ENCODE data around the gene PYGB. TPM values are rescaled to one million over a fixed set of nuclear protein-coding genes. Genes with fewer than 3 reads are reported as not detected.
A peak's percentile ranks its signal among the peaks of the same experiment; 100 is the strongest.

The PYGB gene
- total RNA-seq, 1 donor from 2014 or later: 57.9 TPM

DNA sequence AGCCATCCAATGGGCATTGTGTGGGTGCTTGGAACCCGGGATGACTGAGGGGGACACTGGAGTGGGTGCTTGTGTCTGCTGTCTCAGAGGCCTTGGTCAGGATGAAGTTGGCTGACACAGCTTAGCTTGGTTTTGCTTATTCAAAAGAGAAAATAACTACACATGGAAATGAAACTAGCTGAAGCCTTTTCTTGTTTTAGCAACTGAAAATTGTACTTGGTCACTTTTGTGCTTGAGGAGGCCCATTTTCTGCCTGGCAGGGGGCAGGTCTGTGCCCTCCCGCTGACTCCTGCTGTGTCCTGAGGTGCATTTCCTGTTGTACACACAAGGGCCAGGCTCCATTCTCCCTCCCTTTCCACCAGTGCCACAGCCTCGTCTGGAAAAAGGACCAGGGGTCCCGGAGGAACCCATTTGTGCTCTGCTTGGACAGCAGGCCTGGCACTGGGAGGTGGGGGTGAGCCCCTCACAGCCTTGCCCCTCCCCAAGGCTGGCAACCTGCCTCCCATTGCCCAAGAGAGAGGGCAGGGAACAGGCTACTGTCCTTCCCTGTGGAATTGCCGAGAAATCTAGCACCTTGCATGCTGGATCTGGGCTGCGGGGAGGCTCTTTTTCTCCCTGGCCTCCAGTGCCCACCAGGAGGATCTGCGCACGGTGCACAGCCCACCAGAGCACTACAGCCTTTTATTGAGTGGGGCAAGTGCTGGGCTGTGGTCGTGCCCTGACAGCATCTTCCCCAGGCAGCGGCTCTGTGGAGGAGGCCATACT lies 49.4 kb downstream of the PYGB start:
- TF ChIP-seq, protein P1, sequence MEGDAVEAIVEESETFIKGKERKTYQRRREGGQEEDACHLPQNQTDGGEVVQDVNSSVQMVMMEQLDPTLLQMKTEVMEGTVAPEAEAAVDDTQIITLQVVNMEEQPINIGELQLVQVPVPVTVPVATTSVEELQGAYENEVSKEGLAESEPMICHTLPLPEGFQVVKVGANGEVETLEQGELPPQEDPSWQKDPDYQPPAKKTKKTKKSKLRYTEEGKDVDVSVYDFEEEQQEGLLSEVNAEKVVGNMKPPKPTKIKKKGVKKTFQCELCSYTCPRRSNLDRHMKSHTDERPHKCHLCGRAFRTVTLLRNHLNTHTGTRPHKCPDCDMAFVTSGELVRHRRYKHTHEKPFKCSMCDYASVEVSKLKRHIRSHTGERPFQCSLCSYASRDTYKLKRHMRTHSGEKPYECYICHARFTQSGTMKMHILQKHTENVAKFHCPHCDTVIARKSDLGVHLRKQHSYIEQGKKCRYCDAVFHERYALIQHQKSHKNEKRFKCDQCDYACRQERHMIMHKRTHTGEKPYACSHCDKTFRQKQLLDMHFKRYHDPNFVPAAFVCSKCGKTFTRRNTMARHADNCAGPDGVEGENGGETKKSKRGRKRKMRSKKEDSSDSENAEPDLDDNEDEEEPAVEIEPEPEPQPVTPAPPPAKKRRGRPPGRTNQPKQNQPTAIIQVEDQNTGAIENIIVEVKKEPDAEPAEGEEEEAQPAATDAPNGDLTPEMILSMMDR (IDR thresholded peaks at IDR 0.05; ENCODE audit: unreplicated experiment): no peak
- Mint-ChIP-seq H3K4me1 (ENCODE audit: unreplicated experiment) (no peaks in the 10 kb centered on the region), H3K36me3 (ENCODE audit: low read depth, unreplicated experiment) (peaks cover 7% of the 10 kb centered on the region), H3K4me3 (ENCODE audit: unreplicated experiment) (no peak overlapping the region), H3K9me3 (ENCODE audit: unreplicated experiment) (no peaks in the 10 kb centered on the region), H3K27me3 (ENCODE audit: unreplicated experiment) (peaks cover 11% of the 10 kb centered on the region), H3K27ac (ENCODE audit: unreplicated experiment) (no peak overlapping the region)
- no peak for DNase-seq (ENCODE audit: low spot score)

DNA sequence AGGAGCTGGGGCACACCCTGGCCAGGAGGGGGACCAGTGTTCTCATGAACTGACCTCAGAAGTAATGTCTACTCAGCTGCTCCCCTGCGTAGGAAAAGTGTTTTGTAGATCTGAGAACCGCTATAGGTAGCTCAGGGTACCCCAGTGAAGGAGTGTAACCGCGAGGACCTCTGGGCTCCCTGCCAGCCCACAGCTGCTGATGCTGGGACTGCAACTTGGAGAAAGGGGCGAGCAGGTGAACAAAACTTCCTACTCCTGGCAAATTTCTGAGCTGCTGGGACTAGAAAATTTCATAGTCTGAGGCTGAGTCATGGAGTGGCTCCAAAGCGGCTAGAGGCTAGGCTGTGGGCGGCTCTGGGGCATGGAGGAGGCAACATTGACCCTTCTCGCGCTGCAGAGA lies 51.9 kb downstream of the PYGB start:
- DNase-seq (ENCODE audit: low spot score): no peak
- no peaks in the 10 kb centered on the region for H3K36me3 Mint-ChIP-seq (ENCODE audit: low read depth, unreplicated experiment)
- peaks cover 14% of the 10 kb centered on the region for H3K27me3 Mint-ChIP-seq (ENCODE audit: unreplicated experiment)
- peak overlapping the region; percentile 42 for H3K27ac Mint-ChIP-seq (ENCODE audit: unreplicated experiment)
- H3K4me3 Mint-ChIP-seq (ENCODE audit: unreplicated experiment): no peak overlapping the region
- TF ChIP-seq, protein P1 (IDR thresholded peaks at IDR 0.05; ENCODE audit: unreplicated experiment): no peak
- no peaks in the 10 kb centered on the region for H3K4me1 Mint-ChIP-seq (ENCODE audit: unreplicated experiment)
- no peaks in the 10 kb centered on the region for H3K9me3 Mint-ChIP-seq (ENCODE audit: unreplicated experiment)

DNA sequence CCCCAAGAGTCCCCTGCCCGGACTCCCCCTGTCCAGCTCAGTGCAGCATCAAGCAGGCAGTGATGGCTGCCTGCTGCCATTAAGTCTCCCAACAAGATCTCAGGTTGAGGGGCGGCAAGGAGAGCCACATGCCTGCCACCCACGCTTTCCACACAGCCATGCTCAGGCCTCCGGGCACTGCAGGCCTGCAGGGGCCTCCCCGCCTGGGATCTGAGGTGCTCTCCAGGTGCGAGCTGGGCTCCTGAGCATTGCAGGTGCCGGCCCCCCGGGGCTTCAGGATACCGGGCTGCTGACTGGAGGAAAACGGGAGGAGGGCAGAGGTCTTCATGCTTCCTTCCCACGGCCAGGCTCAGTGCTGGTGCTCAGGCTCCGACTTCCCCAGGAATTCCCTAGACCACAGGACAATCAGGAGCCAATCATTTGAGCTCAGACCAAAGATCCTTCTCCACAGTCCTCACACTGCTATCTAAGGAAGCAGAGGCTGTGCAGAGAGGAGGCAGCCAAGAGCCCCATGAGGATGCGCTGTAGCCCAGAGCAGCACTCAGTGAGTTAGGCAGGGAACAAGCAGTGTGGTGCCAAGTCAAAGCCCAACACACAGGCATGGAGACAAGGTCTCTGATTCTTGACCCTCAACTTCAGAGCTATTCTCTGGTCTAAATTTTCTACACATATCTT lies 52.7 kb downstream of the PYGB start:
- H3K9me3 Mint-ChIP-seq (ENCODE audit: unreplicated experiment): no peaks in the 10 kb centered on the region

DNA sequence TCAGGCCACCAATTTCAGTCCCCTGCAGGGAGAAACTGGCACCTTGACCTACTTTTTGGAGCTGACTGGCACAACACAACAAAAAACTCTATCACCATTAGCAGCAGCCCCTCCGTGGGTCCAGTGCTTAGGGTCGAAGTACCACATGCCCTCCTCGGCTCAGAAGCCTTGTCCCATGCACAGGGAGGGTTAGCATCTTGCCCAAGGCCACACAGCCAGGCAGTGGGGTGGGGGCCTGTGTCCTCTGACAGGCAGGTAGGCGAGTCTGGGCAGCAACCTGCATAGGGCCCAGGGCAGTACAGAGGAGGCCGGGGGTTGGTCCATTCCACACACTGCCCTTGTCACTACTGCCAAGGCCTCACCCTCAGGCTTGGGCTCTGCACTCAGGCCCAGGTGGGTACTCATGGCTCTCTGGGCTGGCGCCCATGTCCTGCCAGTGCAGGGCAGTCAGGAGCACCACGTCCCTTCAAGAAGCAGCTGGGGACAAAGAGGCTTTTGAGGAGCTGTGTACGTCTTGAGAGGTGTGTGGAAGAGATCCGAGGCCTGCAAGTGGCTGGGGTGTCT lies 53.6 kb downstream of the PYGB start:
- Mint-ChIP-seq H3K27ac (ENCODE audit: unreplicated experiment) (no peak overlapping the region), H3K4me1 (ENCODE audit: unreplicated experiment) (no peaks in the 10 kb centered on the region), H3K36me3 (ENCODE audit: low read depth, unreplicated experiment) (no peaks in the 10 kb centered on the region), H3K9me3 (ENCODE audit: unreplicated experiment) (no peaks in the 10 kb centered on the region), H3K27me3 (ENCODE audit: unreplicated experiment) (peaks cover 11% of the 10 kb centered on the region), H3K4me3 (ENCODE audit: unreplicated experiment) (no peak overlapping the region)
- DNase-seq (ENCODE audit: low spot score): no peak
- TF ChIP-seq, protein P1 (IDR thresholded peaks at IDR 0.05; ENCODE audit: unreplicated experiment): no peak

More for the DNA sequence above, 52.7 kb downstream of the PYGB start:
- H3K36me3 Mint-ChIP-seq (ENCODE audit: low read depth, unreplicated experiment): no peaks in the 10 kb centered on the region
- TF ChIP-seq, protein P1 (IDR thresholded peaks at IDR 0.05; ENCODE audit: unreplicated experiment): no peak
- H3K4me3 Mint-ChIP-seq (ENCODE audit: unreplicated experiment): no peak overlapping the region
- H3K4me1 Mint-ChIP-seq (ENCODE audit: unreplicated experiment): no peaks in the 10 kb centered on the region
- H3K27ac Mint-ChIP-seq (ENCODE audit: unreplicated experiment): no peak overlapping the region
- peak; percentile 17 for DNase-seq (ENCODE audit: low spot score)
- H3K27me3 Mint-ChIP-seq (ENCODE audit: unreplicated experiment): peaks cover 14% of the 10 kb centered on the region

DNA sequence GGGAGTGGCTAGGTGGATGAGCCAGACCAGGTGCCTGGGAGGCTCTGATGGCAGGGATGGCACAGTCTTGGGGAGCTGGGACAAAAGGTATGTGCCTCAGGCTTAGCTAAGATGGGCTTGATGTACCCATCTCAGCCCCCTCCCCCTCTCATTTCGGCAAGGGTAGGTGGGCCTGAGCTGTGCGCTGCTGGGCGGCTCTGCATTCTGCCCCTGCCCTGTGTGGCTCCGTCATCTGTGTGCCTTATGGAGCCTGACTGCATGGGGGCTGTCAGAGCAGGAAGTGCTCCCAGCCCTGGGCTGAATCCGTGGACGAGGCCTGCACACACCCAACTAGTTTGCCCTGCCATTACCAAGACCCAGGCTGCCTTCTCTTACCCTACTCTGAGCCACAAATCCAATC lies 54.7 kb downstream of the PYGB start:
- Mint-ChIP-seq H3K36me3 (ENCODE audit: low read depth, unreplicated experiment) (peaks cover 7% of the 10 kb centered on the region), H3K27me3 (ENCODE audit: unreplicated experiment) (peaks cover 11% of the 10 kb centered on the region), H3K4me1 (ENCODE audit: unreplicated experiment) (no peaks in the 10 kb centered on the region), H3K9me3 (ENCODE audit: unreplicated experiment) (no peaks in the 10 kb centered on the region), H3K4me3 (ENCODE audit: unreplicated experiment) (no peak overlapping the region), H3K27ac (ENCODE audit: unreplicated experiment) (no peak overlapping the region)
- TF ChIP-seq, protein P1 (IDR thresholded peaks at IDR 0.05; ENCODE audit: unreplicated experiment): no peak
- no peak for DNase-seq (ENCODE audit: low spot score)
